ENCODE measurements around the gene EPB41L4A.
A peak's percentile ranks its signal among the peaks of the same experiment; 100 is the strongest.

EPB41L4A gene

GRCh38 chr5:112154940-112155686 lies 264.0 kb downstream of the EPB41L4A start:
- Histone ChIP-seq H3K27me3 (ENCODE audit: insufficient read depth, low read depth) (no peaks in the 10 kb centered on the region), H2AFZ (ENCODE audit: low read depth) (no peak overlapping the region), H3K27ac (no peak overlapping the region), H3K9ac (no peak overlapping the region), H3K4me2 (no peak overlapping the region), H3K36me3 (ENCODE audit: insufficient read depth) (no peaks in the 10 kb centered on the region), H3K79me2 (ENCODE audit: insufficient read depth, low read depth) (no peaks in the 10 kb centered on the region), H4K20me1 (ENCODE audit: insufficient read depth) (no peaks in the 10 kb centered on the region), H3K4me1 (ENCODE audit: low read depth, poor library complexity, severe bottlenecking) (no peaks in the 10 kb centered on the region), H3K4me3 (IDR thresholded peaks at IDR 0.05; ENCODE audit: insufficient read depth, low read depth, low read length) (no peak overlapping the region)
- TF ChIP-seq CTCF (conservative IDR thresholded peaks at IDR 0.05; ENCODE audit: low read depth, low read length), result no peak

- Histone ChIP-seq H3K4me3 (IDR thresholded peaks at IDR 0.05; ENCODE audit: insufficient read depth, low read depth, low read length) (no peak overlapping the region), H3K4me1 (ENCODE audit: low read depth, poor library complexity, severe bottlenecking) (no peaks in the 10 kb centered on the region), H3K9ac (no peak overlapping the region), H3K4me2 (no peak overlapping the region), H3K79me2 (ENCODE audit: insufficient read depth, low read depth) (no peaks in the 10 kb centered on the region), H2AFZ (ENCODE audit: low read depth) (no peak overlapping the region), H3K27me3 (ENCODE audit: insufficient read depth, low read depth) (no peaks in the 10 kb centered on the region), H3K27ac (no peak overlapping the region), H3K36me3 (ENCODE audit: insufficient read depth) (no peaks in the 10 kb centered on the region), H4K20me1 (ENCODE audit: insufficient read depth) (no peaks in the 10 kb centered on the region)
- no peak for TF ChIP-seq CTCF (conservative IDR thresholded peaks at IDR 0.05; ENCODE audit: low read depth, low read length)
These were observed 269.4 kb downstream of the EPB41L4A start for GRCh38 chr5:112149727-112150126.

GRCh38 chr5:112146323-112147226 lies 272.5 kb downstream of the EPB41L4A start:
- Histone ChIP-seq H3K9ac (no peak overlapping the region), H3K27ac (no peak overlapping the region), H3K36me3 (ENCODE audit: insufficient read depth) (no peaks in the 10 kb centered on the region), H3K4me2 (no peak overlapping the region), H2AFZ (ENCODE audit: low read depth) (no peak overlapping the region), H4K20me1 (ENCODE audit: insufficient read depth) (no peaks in the 10 kb centered on the region), H3K79me2 (ENCODE audit: insufficient read depth, low read depth) (no peaks in the 10 kb centered on the region), H3K4me1 (ENCODE audit: low read depth, poor library complexity, severe bottlenecking) (no peaks in the 10 kb centered on the region), H3K4me3 (IDR thresholded peaks at IDR 0.05; ENCODE audit: insufficient read depth, low read depth, low read length) (no peak overlapping the region), H3K27me3 (ENCODE audit: insufficient read depth, low read depth) (no peaks in the 10 kb centered on the region)
- peak; percentile 77 for TF ChIP-seq CTCF (conservative IDR thresholded peaks at IDR 0.05; ENCODE audit: low read depth, low read length)

- Histone ChIP-seq H3K4me2 (no peak overlapping the region), H2AFZ (ENCODE audit: low read depth) (no peak overlapping the region), H3K27me3 (ENCODE audit: insufficient read depth, low read depth) (no peaks in the 10 kb centered on the region), H3K4me1 (ENCODE audit: low read depth, poor library complexity, severe bottlenecking) (no peaks in the 10 kb centered on the region), H3K27ac (no peak overlapping the region), H3K9ac (no peak overlapping the region), H3K4me3 (IDR thresholded peaks at IDR 0.05; ENCODE audit: insufficient read depth, low read depth, low read length) (no peak overlapping the region), H3K36me3 (ENCODE audit: insufficient read depth) (no peaks in the 10 kb centered on the region), H3K79me2 (ENCODE audit: insufficient read depth, low read depth) (no peaks in the 10 kb centered on the region), H4K20me1 (ENCODE audit: insufficient read depth) (no peaks in the 10 kb centered on the region)
- TF ChIP-seq CTCF (conservative IDR thresholded peaks at IDR 0.05; ENCODE audit: low read depth, low read length), result no peak
These were observed 275.4 kb downstream of the EPB41L4A start for GRCh38 chr5:112143690-112144089.

Data from KMS-11 (cell line).